ENCODE data around the gene TEKTIP1.
A peak's percentile ranks its signal among the peaks of the same experiment; 100 is the strongest.

Gene TEKTIP1

DNA sequence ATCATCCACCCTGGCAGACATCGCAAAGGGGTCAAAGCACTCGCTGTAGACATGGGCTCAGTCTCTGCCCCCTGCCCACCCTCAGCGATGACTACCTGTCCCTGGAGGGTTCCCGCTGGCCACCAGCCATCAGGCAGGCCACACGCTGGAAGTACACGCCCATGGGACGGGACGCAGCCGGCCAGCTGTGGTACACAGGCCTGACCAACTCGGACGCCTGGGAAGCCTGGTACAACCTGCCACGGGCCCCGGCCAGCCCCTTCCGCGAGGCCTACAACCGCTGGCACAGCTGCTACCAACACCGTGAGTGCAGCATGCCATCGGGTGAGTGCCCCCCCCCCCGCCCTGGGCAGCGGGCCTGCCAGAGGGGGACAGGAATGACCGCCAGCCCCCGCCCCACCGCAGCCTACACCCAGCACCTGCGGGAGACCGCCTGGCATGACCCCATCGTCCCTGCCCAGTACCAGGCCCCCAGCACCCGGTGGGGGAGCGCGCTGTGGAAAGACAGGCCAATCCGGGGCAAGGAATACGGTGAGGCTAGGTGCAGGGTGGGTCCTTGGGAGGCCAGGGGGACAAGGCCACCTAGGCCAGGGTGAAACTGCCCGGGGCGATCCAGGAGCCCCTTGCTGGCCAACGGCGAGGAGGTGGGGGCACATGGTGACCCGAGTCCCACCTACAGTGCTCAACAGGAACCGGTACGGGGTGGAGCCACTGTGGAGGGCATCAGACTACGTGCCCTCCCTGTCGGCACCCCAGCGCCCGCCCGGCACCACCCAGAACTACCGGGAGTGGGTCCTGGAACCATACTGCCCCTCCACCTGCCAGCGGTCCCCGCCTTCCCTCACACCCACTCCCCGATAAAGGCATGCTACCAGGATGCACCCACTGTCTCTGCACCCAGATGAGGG, 4.4 kb downstream of the TEKTIP1 start:
- DNase-seq (ENCODE audit: low read depth): no peak
- TF ChIP-seq, protein P1, sequence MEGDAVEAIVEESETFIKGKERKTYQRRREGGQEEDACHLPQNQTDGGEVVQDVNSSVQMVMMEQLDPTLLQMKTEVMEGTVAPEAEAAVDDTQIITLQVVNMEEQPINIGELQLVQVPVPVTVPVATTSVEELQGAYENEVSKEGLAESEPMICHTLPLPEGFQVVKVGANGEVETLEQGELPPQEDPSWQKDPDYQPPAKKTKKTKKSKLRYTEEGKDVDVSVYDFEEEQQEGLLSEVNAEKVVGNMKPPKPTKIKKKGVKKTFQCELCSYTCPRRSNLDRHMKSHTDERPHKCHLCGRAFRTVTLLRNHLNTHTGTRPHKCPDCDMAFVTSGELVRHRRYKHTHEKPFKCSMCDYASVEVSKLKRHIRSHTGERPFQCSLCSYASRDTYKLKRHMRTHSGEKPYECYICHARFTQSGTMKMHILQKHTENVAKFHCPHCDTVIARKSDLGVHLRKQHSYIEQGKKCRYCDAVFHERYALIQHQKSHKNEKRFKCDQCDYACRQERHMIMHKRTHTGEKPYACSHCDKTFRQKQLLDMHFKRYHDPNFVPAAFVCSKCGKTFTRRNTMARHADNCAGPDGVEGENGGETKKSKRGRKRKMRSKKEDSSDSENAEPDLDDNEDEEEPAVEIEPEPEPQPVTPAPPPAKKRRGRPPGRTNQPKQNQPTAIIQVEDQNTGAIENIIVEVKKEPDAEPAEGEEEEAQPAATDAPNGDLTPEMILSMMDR (conservative IDR thresholded peaks at IDR 0.05; ENCODE audit: low read length): no peak
- H3K4me3 ChIP-seq (ENCODE audit: low read length): no peak overlapping the region

DNA sequence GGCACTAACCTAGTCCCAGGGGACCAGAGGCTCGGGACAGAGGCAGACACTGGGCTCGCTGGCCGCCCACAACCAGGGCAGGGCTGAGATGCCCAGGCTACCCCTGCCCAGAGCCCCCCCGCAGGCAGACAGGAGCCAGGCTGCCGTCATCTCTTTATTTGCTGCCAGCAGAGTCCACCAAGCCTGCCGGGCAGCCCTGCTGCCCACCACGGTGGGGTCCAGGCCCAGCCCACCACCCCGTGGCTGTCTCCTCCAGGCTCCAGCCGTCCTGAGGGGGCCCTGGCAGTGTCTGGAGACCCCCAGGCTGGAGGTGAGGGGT, 5.0 kb downstream of the TEKTIP1 start:
- no peak overlapping the region for H3K4me3 ChIP-seq (ENCODE audit: low read length)
- TF ChIP-seq, protein P1 (conservative IDR thresholded peaks at IDR 0.05; ENCODE audit: low read length): no peak
- no peak for DNase-seq (ENCODE audit: low read depth)

DNA sequence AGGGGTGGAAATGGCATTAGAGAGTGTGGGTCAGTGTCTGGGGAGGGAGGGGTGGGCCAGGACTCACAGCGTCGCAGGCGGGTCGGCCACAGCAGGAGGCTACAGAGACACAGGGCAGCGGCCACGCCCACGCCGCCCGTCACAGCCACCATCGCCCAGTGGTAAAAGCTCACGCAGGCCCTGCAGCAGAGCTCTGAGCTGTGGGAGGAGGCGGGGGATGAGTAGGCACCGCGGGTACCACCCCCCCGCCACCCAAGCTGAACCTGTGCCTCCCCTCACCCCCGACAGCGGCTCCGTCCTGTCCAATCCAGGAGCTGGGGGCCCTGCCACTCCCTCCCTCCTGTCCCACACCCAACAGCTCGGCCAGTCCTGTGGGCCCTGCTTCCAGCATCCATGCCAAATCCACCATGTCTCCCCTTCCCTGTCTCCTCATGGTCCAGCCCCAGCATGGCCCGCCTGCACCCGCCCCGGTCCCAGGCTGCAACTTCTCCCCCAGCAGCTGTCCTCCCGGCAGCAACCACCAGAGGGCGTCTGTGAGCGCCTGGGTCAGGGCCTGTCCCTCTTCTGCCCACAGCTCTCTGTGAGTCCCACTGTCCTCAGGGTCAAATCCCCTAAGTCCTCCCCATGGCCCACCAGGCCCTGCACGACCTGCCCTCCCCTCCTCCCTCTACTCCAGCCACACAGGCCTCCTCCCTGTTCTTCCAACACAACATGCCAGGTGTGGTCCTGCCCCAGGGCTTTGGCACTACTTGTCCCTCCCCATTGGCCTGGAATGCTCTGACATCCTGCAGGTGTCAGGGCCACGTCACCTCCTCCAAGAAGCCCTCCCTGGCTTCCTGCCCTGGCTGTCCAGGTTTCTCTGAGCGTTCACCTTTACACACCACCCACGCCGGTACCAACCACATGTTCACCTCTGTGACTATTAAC, 6.0 kb downstream of the TEKTIP1 start:
- peak; percentile 42 for DNase-seq (ENCODE audit: low read depth)
- TF ChIP-seq, protein P1 (conservative IDR thresholded peaks at IDR 0.05; ENCODE audit: low read length): peak; percentile 89
- no peak overlapping the region for H3K4me3 ChIP-seq (ENCODE audit: low read length)

DNA sequence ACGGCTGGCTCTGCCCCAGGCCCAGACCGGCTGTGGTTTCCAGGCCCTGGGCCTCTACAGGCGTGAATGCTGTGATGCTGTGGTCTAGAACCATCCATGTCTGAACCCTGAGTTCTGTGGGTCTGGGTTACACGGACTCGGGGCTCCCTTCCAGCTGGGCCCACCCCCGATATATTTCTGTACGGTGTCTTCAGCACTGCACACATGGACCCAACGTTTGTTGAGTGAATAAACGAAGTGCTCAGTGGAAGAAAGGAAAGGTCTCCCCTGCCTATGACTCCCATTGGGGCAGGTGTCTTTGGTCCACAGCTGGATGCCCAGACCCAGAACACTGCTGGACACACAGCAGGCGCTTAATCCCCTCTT, 6.7 kb downstream of the TEKTIP1 start:
- no peak for DNase-seq (ENCODE audit: low read depth)
- no peak overlapping the region for H3K4me3 ChIP-seq (ENCODE audit: low read length)
- TF ChIP-seq, protein P1 (conservative IDR thresholded peaks at IDR 0.05; ENCODE audit: low read length): no peak

DNA sequence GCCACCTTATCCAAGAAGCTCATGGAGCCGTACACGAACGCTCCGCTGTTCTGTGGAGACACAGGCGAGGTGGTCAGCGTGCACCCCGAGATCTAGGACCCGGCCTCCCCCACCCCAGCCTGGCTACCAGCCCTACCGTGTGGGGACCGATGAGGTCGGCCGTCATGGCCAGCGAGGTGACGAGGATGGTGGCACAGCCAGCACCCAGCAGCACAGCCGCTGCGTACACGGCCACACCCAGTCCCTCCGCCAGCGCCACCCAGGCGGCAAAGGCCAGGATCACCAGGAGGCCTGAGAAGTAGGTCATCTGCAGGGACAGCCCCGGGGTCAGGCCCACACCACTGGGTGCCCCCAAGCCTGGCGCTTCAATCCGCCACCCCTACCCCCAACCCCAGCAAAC, 7.1 kb downstream of the TEKTIP1 start:
- TF ChIP-seq, protein P1 (conservative IDR thresholded peaks at IDR 0.05; ENCODE audit: low read length): no peak
- DNase-seq (ENCODE audit: low read depth): no peak
- H3K4me3 ChIP-seq (ENCODE audit: low read length): no peak overlapping the region

DNA sequence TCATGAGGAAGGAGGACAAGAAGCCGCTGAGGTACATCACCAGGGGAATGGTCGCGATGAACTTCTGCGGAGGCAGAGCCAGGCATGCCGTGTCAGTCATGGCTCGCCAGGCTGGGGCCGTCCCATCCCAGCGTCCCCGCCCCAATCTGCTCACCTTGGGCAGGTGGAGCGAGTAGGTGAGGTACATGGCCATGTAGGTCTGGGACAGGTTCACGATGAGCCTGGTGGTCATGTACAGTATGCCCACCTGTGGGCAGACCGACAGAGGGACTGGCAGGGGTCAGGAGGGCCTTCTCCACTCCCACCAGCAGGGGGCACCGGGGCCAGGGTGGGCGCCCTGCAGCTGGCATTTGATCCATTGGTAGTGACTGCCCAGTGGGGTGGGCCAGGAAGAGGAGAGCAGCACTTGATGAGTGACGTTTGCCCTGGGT, 8.3 kb downstream of the TEKTIP1 start:
- no peak overlapping the region for H3K4me3 ChIP-seq (ENCODE audit: low read length)
- peak; percentile 17 for DNase-seq (ENCODE audit: low read depth)
- TF ChIP-seq, protein P1 (conservative IDR thresholded peaks at IDR 0.05; ENCODE audit: low read length): peak; percentile 59

Data from AG10803 (cell line).